SK-N-MC (cell line): ENCODE data around the gene MPV17L2.

ENCODE experiments used
- EZH2 ChIP-seq: fragments of 200-600 bp; sonication (generic); IDR thresholded peaks from one replicate; pipeline ENCODE4 v1.6.1; 2017; ENCODE audit warnings: antibody characterized with exemption
- FOXP2 ChIP-seq: optimal IDR thresholded peaks from 2 replicates; pipeline ENCODE3; 2011; ENCODE audit warnings: mild to moderate bottlenecking, moderate library complexity; ENCODE audit not compliant: insufficient read depth; ENCODE audit errors: extremely low read length, control extremely low read depth
- POLR2AphosphoS5 ChIP-seq: IDR thresholded peaks from 2 replicates; pipeline ENCODE4 v1.6.1; 2012; ENCODE audit warnings: mild to moderate bottlenecking, low read depth, low read length, borderline replicate concordance

GRCh38 chr19:18193388-18194180 lies 566 bp downstream of the MPV17L2 start:
- TF ChIP-seq POLR2AphosphoS5 (no peak), EZH2 (no peak), FOXP2 (no peak)
